Uterus (tissue), 4 donors: ENCODE data around the gene ZMYND11. TPM values are rescaled to one million over a fixed set of nuclear protein-coding genes. Genes with fewer than 3 reads are reported as not detected.

Experiments used
- DNase-seq, 2 donors: peaks; one replicate each; pipeline ENCODE4 v3.0.0-alpha.2; 2019 to 2020
- H3K27ac ChIP-seq, 2 donors: fragments of 200-600 bp; sonication (generic); 1 replicate in 1 of 2; 2 replicates in 1 of 2; pipeline ENCODE4 v1.5.1; 2016 to 2018
- H3K27me3 ChIP-seq, 2 donors: fragments of 200-600 bp; sonication (generic); one replicate each; pipeline ENCODE4 v1.5.1; 2018 to 2019; ENCODE audit warnings: control low read depth in 1 of 2
- H3K36me3 ChIP-seq, 2 donors: fragments of 200-600 bp; sonication (generic); one replicate each; pipeline ENCODE4 v1.5.1; 2019; ENCODE audit warnings: control low read depth in 1 of 2
- H3K4me1 ChIP-seq, 2 donors: fragments of 200-600 bp; sonication (generic); one replicate each; pipeline ENCODE4 v1.5.1; 2018 to 2019; ENCODE audit warnings: control low read depth in 1 of 2
- H3K4me3 ChIP-seq, 2 donors: fragments of 200-600 bp; sonication (generic); 1 replicate in 1 of 2; 2 replicates in 1 of 2; pipeline ENCODE4 v1.5.1; 2018 to 2019; ENCODE audit warnings: mild to moderate bottlenecking in 1 of 2
- H3K9me3 ChIP-seq, 2 donors: fragments of 200-600 bp; sonication (generic); one replicate each; pipeline ENCODE4 v1.5.1; 2019; ENCODE audit warnings: control low read depth in 1 of 2
- CTCF ChIP-seq, 4 experiments: fragments of 200-600 bp in 2 of 4; fragments of 450-650 bp in 2 of 4; sonication (generic) in 2 of 4; IDR thresholded peaks; one replicate each; pipeline ENCODE4 v1.5.1; 2016 to 2019; ENCODE audit warnings: antibody characterized with exemption in 4 of 4, mild to moderate bottlenecking in 2 of 4, moderate library complexity in 1 of 4
- POLR2A ChIP-seq, 2 donors: fragments of 450-650 bp; IDR thresholded peaks; one replicate each; pipeline ENCODE4 v1.6.1; 2016; ENCODE audit warnings: antibody characterized with exemption in 2 of 2, mild to moderate bottlenecking in 1 of 2, moderate library complexity in 1 of 2
- intact Hi-C: fragments of 100-400 bp; cut with DNase I; formaldehyde crosslinking; loops from one replicate; pipeline ENCODE4 v1.15.1; 2023; ENCODE audit warnings: low total_unique reads
- total RNA-seq, 4 donors: library from RNA; depleted of rRNA in 3 of 4; stranded (reverse); fragments of >200 nt in 3 of 4; gene quantifications; one replicate each; pipeline versions ENCODE4 v1.1.0 to v1.2.4, GENCODE V29; 2014 to 2023
- donor health status: DM: yes; HTN: yes; CAD: no.

Gene ZMYND11
- total RNA-seq, 4 donors from 2014 or later: 54.1 to 122 (median 104) TPM

- no peak for TF ChIP-seq POLR2A (IDR thresholded peaks at IDR 0.05)
- TF ChIP-seq CTCF (IDR thresholded peaks at IDR 0.05): no peak
- intact Hi-C loops: no loop called here
Measured at GRCh38 chr10:95356-96115, 39.7 kb upstream of the ZMYND11 start.

GRCh38 chr10:96466-96865 lies 38.8 kb upstream of the ZMYND11 start:
- Histone ChIP-seq H3K9me3 (no peaks in the 10 kb centered on the region), H3K4me1 (no peaks in the 10 kb centered on the region), H3K36me3 (no peaks in the 10 kb centered on the region), H3K27ac (no peak overlapping the region), H3K4me3 (no peak overlapping the region), H3K27me3 (no peaks in the 10 kb centered on the region)
- intact Hi-C loops: no loop called here
- no peak for DNase-seq
- TF ChIP-seq POLR2A (IDR thresholded peaks at IDR 0.05) (no peak), CTCF (IDR thresholded peaks at IDR 0.05) (no peak)

More at GRCh38 chr10:95356-96115, 39.7 kb upstream of the ZMYND11 start:
- no peak for DNase-seq
- no peaks in the 10 kb centered on the region for H3K4me1 ChIP-seq
- H3K27me3 ChIP-seq: no peaks in the 10 kb centered on the region
- H3K4me3 ChIP-seq: no peak overlapping the region
- H3K9me3 ChIP-seq: no peaks in the 10 kb centered on the region
- H3K36me3 ChIP-seq: no peaks in the 10 kb centered on the region
- no peak overlapping the region for H3K27ac ChIP-seq

- no peaks in the 10 kb centered on the region for H3K9me3 ChIP-seq
- H3K27ac ChIP-seq: no peak overlapping the region
- no peak overlapping the region for H3K4me3 ChIP-seq
- TF ChIP-seq CTCF (IDR thresholded peaks at IDR 0.05) (no peak), POLR2A (IDR thresholded peaks at IDR 0.05) (no peak)
- no peaks in the 10 kb centered on the region for H3K27me3 ChIP-seq
- no peak for DNase-seq
- H3K4me1 ChIP-seq: no peaks in the 10 kb centered on the region
- H3K36me3 ChIP-seq: no peaks in the 10 kb centered on the region
- intact Hi-C loops: no loop called here
Measured at GRCh38 chr10:104416-104815, 30.8 kb upstream of the ZMYND11 start.

- H3K4me3 ChIP-seq: no peak overlapping the region
- no peak overlapping the region for H3K27ac ChIP-seq
- no peak for DNase-seq
- H3K9me3 ChIP-seq: no peaks in the 10 kb centered on the region
- no peaks in the 10 kb centered on the region for H3K27me3 ChIP-seq
- no peaks in the 10 kb centered on the region for H3K36me3 ChIP-seq
- TF ChIP-seq CTCF (IDR thresholded peaks at IDR 0.05) (no peak), POLR2A (IDR thresholded peaks at IDR 0.05) (no peak)
- intact Hi-C loops: no loop called here
- H3K4me1 ChIP-seq: no peaks in the 10 kb centered on the region
Measured at GRCh38 chr10:104862-105565, 30.2 kb upstream of the ZMYND11 start.

- Histone ChIP-seq H3K27ac (no peak overlapping the region), H3K36me3 (no peaks in the 10 kb centered on the region), H3K27me3 (no peaks in the 10 kb centered on the region), H3K9me3 (no peaks in the 10 kb centered on the region), H3K4me3 (no peak overlapping the region), H3K4me1 (no peaks in the 10 kb centered on the region)
- DNase-seq: no peak
- intact Hi-C loops: no loop called here
- TF ChIP-seq CTCF (IDR thresholded peaks at IDR 0.05): no peak
- no peak for TF ChIP-seq POLR2A (IDR thresholded peaks at IDR 0.05)
Measured at GRCh38 chr10:105806-106205, 29.4 kb upstream of the ZMYND11 start.
